RPMI8226 (cell line): ENCODE data around the gene PTRH1.

ENCODE experiments used
- DNase-seq: peaks from one replicate; pipeline ENCODE4 v3.0.0-alpha.2; 2015

Gene PTRH1

GRCh38 chr9:127716412-127716811 lies 949 bp upstream of the PTRH1 start:
- DNase-seq: no peak

DNA sequence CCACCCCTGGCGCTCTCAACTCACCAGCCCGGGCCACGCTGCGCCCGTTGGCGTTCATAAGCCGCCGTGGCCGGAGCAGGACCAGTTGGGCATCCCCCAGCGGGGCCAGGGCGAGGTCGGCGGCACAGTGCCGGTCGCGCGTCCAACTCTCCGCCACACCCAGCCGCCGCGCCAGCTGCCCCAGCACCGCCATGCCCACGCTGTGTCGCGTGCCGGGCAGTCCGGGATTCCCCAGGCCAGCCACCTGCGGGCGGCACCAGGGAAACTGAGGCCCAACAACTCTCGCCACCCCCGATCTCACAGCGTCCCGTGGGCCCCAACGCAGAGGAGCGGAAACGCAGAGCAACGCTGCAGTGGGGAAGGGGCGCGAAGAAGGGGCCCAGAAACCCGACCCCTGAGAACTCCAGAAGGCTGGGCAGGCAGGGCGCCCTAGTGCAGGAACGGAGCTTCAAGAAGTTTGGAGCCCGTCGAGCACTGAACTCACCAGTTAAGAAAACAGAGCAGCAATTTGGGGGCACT lies 453 bp downstream of the PTRH1 start:
- peak; percentile 49 for DNase-seq

GRCh38 chr9:127714020-127714750 lies 1.3 kb downstream of the PTRH1 start:
- no peak for DNase-seq

- no peak for DNase-seq
Measured at GRCh38 chr9:127712867-127713266, 2.6 kb downstream of the PTRH1 start.

GRCh38 chr9:127712371-127712770 lies 3.1 kb downstream of the PTRH1 start:
- no peak for DNase-seq

GRCh38 chr9:127711831-127712274 lies 3.6 kb downstream of the PTRH1 start:
- DNase-seq: no peak

- DNase-seq: no peak
Measured at GRCh38 chr9:127711226-127711701, 4.2 kb downstream of the PTRH1 start.

- no peak for DNase-seq
Measured at GRCh38 chr9:127710204-127710783, 5.2 kb downstream of the PTRH1 start.

- DNase-seq: no peak
Measured at GRCh38 chr9:127708952-127709587, 6.4 kb downstream of the PTRH1 start.

DNA sequence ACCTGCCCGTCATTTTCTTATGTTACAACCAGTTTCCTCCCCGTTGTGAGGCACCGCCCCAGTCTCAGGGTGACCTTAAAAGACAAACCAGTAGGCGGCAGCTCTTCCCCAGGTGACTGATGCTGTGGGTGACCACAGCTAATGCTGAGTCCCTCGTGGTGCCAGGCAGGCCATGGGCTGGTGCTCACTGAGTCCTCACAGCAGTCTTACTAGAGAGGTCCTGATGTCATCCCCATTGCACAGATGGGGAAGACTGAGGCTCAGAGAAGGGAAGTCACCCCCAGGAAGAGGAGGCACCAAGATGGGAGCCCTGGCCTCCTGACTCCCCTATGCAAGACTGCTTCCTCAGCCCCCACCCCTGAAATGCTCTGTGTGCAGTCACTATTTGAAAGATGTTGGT lies 7.7 kb downstream of the PTRH1 start:
- DNase-seq: peak; percentile 64

- no peak for DNase-seq
Measured at GRCh38 chr9:127706836-127707241, 8.6 kb downstream of the PTRH1 start, which contains the start of gene CFAP157. TSS of gene CFAP157 (plus strand) at chr9:127706988. CDS start at chr9:127707032, 44 bp downstream.

DNA sequence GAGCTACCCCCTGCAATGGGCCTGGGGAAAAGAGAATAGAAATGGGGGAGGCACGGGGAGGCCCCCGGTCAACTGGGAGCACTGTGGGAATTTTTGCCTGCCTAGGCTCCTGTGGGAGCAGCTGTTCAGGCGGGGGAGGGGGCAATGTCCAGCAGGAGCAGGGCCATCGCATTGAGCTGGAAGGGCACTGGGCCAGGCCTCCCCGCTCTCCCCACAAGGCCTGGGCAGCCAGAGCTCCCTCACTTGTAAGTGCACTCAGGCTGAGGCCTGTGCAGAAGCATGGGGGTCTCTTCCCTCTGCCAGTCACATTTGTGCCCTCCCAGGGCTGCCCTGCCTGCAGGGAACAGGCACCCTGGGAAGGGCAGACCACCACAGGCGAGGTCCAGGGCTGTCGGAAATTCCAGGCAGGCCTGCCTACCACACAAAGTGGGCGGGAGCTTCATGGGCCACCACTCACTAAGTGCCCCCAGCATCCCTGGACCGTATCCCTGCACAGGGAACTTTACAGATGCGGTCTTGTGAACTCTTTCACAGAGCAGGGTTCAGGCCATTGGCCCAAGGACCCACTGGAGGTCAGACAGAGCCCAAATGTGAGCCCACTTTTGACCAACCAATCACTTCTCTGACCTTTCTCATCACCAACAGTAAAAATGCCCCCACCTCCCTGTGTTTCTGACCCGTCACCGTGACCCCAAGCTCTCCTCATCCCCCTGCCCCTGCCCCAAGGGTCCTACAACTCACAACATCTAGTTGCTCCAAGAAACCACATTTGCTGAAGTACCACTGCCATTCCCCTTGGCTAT lies 9.7 kb downstream of the PTRH1 start:
- no peak for DNase-seq

- DNase-seq: no peak
Measured at GRCh38 chr9:127703289-127703946, 12.0 kb downstream of the PTRH1 start.

GRCh38 chr9:127700594-127701255 lies 14.7 kb downstream of the PTRH1 start:
- DNase-seq: no peak

DNA sequence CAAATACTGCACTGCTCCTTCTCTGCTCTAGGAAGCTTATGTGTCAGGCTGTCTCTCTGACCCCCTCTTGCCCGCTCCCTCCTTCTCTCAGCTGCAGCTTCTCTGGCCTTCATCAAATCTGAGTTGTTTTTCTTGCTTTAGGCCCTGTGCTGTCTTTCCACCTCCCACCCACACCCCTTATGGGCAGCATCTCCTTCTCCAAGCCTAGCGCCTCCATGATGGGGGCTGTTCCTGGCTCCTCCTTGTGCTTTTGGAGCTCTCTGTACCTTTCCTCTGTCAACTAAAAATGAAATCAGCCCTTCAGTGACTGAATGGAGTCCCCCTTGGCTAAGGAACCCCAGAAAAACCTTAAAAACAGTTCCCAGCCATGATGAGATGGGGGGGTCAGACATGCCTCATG lies 15.3 kb downstream of the PTRH1 start:
- no peak for DNase-seq

DNA sequence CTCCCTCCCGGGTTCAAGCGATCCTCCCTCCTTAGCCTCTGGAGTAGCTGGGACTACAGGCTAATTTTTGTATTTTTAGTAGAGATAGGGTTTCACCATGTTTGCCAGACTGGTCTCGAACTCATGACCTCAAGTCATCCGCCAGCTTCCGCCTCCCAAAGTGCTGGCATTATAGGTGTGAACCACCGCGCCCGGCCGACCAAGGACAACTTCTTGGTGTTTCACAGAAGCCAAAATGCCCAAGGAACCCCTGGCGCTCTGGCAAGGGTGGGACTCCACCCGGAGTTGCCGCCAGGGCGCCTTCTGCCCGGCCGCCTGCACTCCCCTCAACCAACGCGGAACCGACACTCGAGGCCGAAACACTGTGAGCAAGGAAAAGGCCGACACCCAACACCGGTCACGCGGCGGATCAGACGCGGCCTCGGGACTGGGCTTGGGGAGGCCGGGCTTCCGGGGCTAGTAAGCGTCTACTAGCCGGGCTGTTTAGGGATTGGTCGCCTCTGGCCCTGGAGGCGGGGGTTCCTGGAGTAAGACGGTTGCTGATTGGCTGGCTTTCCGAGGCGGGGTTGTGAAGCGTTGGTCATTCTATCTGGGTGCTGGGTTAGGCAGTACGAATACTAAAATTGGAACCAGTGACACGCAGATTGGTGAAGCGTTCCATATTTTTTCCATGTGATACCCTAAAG lies 16.3 kb downstream of the PTRH1 start:
- DNase-seq: peak; percentile 85

- DNase-seq: no peak
Measured at GRCh38 chr9:127698386-127698785, 17.1 kb downstream of the PTRH1 start.

- DNase-seq: no peak
Measured at GRCh38 chr9:127697575-127697974, 17.9 kb downstream of the PTRH1 start.

- no peak for DNase-seq
Measured at GRCh38 chr9:127694890-127695720, 20.4 kb downstream of the PTRH1 start.

- DNase-seq: no peak
Measured at GRCh38 chr9:127693697-127694096, 21.8 kb downstream of the PTRH1 start.
